HEK293 (cell line): ENCODE measurements around the gene PROCA1.
A peak's percentile ranks its signal among the peaks of the same experiment; 100 is the strongest.

ENCODE experiments used
- EGR2 ChIP-seq: fragments of 450-650 bp; formaldehyde crosslinking; IDR thresholded peaks from 2 replicates; pipeline ENCODE4 v1.5.1; 2016; ENCODE audit warnings: low read depth, missing biosample characterization, missing genetic modification characterization
- GLI4 ChIP-seq: fragments of 450-650 bp; formaldehyde crosslinking; IDR thresholded peaks from 2 replicates; pipeline ENCODE4 v1.5.1; 2016; ENCODE audit warnings: missing biosample characterization, missing genetic modification characterization
- OVOL3 ChIP-seq: fragments of 450-650 bp; formaldehyde crosslinking; IDR thresholded peaks from 2 replicates; pipeline ENCODE4 v1.5.1; 2016; ENCODE audit warnings: missing biosample characterization, missing genetic modification characterization
- PRDM1 ChIP-seq: fragments of 450-650 bp; formaldehyde crosslinking; IDR thresholded peaks from 2 replicates; pipeline ENCODE4; 2016; ENCODE audit warnings: missing biosample characterization, missing genetic modification characterization
- PRDM10 ChIP-seq: fragments of 450-650 bp; formaldehyde crosslinking; IDR thresholded peaks from 2 replicates; pipeline ENCODE4 v1.5.1; 2016; ENCODE audit warnings: missing biosample characterization, missing genetic modification characterization
- REPIN1 ChIP-seq: fragments of 450-650 bp; formaldehyde crosslinking; IDR thresholded peaks from 2 replicates; pipeline ENCODE4 v1.5.1; 2017; ENCODE audit warnings: missing biosample characterization, missing genetic modification characterization, low read depth
- SCRT2 ChIP-seq: fragments of 450-650 bp; formaldehyde crosslinking; IDR thresholded peaks from 2 replicates; pipeline ENCODE4 v1.5.1; 2016; ENCODE audit warnings: missing biosample characterization, missing genetic modification characterization
- ZBTB10 ChIP-seq: fragments of 450-650 bp; formaldehyde crosslinking; IDR thresholded peaks from 2 replicates; pipeline ENCODE4 v1.5.1; 2016; ENCODE audit warnings: missing biosample characterization, missing genetic modification characterization
- ZFHX2 ChIP-seq: fragments of 450-650 bp; formaldehyde crosslinking; conservative IDR thresholded peaks from 2 replicates; pipeline ENCODE4 v1.5.1; 2016; ENCODE audit warnings: missing biosample characterization, missing genetic modification characterization
- ZFP69B ChIP-seq: fragments of 450-650 bp; formaldehyde crosslinking; IDR thresholded peaks from 2 replicates; pipeline ENCODE4 v1.5.1; 2016; ENCODE audit warnings: missing biosample characterization, missing genetic modification characterization
- ZIC2 ChIP-seq: fragments of 450-650 bp; formaldehyde crosslinking; IDR thresholded peaks from 2 replicates; pipeline ENCODE4 v1.5.1; 2016; ENCODE audit warnings: missing biosample characterization, missing genetic modification characterization
- ZNF10 ChIP-seq: fragments of 450-650 bp; formaldehyde crosslinking; IDR thresholded peaks from 2 replicates; pipeline ENCODE4 v1.5.1; 2017; ENCODE audit warnings: missing biosample characterization, missing genetic modification characterization
- ZNF133 ChIP-seq: fragments of 450-650 bp; formaldehyde crosslinking; IDR thresholded peaks from 2 replicates; pipeline ENCODE4 v1.5.1; 2016; ENCODE audit warnings: missing biosample characterization, missing genetic modification characterization
- ZNF155 ChIP-seq: fragments of 450-650 bp; formaldehyde crosslinking; IDR thresholded peaks from 2 replicates; pipeline ENCODE4 v1.5.1; 2016; ENCODE audit warnings: missing biosample characterization, missing genetic modification characterization
- ZNF202 ChIP-seq: fragments of 450-650 bp; formaldehyde crosslinking; IDR thresholded peaks from 2 replicates; pipeline ENCODE4 v1.5.1; 2016; ENCODE audit warnings: missing biosample characterization, missing genetic modification characterization, borderline replicate concordance
- ZNF324 ChIP-seq: fragments of 450-650 bp; formaldehyde crosslinking; IDR thresholded peaks from 2 replicates; pipeline ENCODE4 v1.5.1; 2016; ENCODE audit warnings: missing biosample characterization, missing genetic modification characterization
- ZNF341 ChIP-seq: fragments of 450-650 bp; formaldehyde crosslinking; IDR thresholded peaks from 2 replicates; pipeline ENCODE4; 2016; ENCODE audit warnings: low read depth, missing biosample characterization, missing genetic modification characterization
- ZNF350 ChIP-seq: fragments of 450-650 bp; formaldehyde crosslinking; IDR thresholded peaks from 2 replicates; pipeline ENCODE4 v1.5.0; 2017; ENCODE audit warnings: missing biosample characterization, mild to moderate bottlenecking, missing genetic modification characterization
- ZNF391 ChIP-seq: fragments of 450-650 bp; formaldehyde crosslinking; IDR thresholded peaks from 2 replicates; pipeline ENCODE4 v1.5.1; 2016; ENCODE audit warnings: low read depth, missing biosample characterization, missing genetic modification characterization, borderline replicate concordance
- ZNF416 ChIP-seq: fragments of 450-650 bp; formaldehyde crosslinking; IDR thresholded peaks from 2 replicates; pipeline ENCODE4 v1.5.1; 2016; ENCODE audit warnings: missing biosample characterization, missing genetic modification characterization
- ZNF501 ChIP-seq: fragments of 450-650 bp; formaldehyde crosslinking; IDR thresholded peaks from 2 replicates; pipeline ENCODE4 v1.5.1; 2016; ENCODE audit warnings: missing biosample characterization, missing genetic modification characterization
- ZNF580 ChIP-seq: fragments of 450-650 bp; formaldehyde crosslinking; IDR thresholded peaks from 2 replicates; pipeline ENCODE4 v1.5.1; 2016; ENCODE audit warnings: missing biosample characterization, missing genetic modification characterization
- ZNF654 ChIP-seq: fragments of 450-650 bp; formaldehyde crosslinking; IDR thresholded peaks from 2 replicates; pipeline ENCODE4 v1.5.1; 2016; ENCODE audit warnings: low read depth, missing biosample characterization, missing genetic modification characterization
- ZNF664 ChIP-seq: fragments of 450-650 bp; formaldehyde crosslinking; IDR thresholded peaks from 2 replicates; pipeline ENCODE4 v1.5.1; 2016; ENCODE audit warnings: missing biosample characterization, missing genetic modification characterization
- ZNF791 ChIP-seq: fragments of 450-650 bp; formaldehyde crosslinking; IDR thresholded peaks from 2 replicates; pipeline ENCODE4 v1.5.1; 2016; ENCODE audit warnings: missing biosample characterization, missing genetic modification characterization
- ZNF830 ChIP-seq: fragments of 450-650 bp; IDR thresholded peaks from 2 replicates; pipeline ENCODE4 v1.5.0; 2018; ENCODE audit warnings: missing biosample characterization, missing genetic modification characterization, low read depth, mild to moderate bottlenecking, moderate library complexity
- ZSCAN5A ChIP-seq: fragments of 450-650 bp; formaldehyde crosslinking; IDR thresholded peaks from 2 replicates; pipeline ENCODE4 v1.5.1; 2016; ENCODE audit warnings: missing biosample characterization, missing genetic modification characterization
- TF ChIP-seq, protein P1 (sequence below): fragments of 450-650 bp; formaldehyde crosslinking; IDR thresholded peaks from 2 replicates; pipeline ENCODE4 v1.5.1; 2017; ENCODE audit warnings: missing biosample characterization, missing genetic modification characterization

Gene PROCA1

DNA sequence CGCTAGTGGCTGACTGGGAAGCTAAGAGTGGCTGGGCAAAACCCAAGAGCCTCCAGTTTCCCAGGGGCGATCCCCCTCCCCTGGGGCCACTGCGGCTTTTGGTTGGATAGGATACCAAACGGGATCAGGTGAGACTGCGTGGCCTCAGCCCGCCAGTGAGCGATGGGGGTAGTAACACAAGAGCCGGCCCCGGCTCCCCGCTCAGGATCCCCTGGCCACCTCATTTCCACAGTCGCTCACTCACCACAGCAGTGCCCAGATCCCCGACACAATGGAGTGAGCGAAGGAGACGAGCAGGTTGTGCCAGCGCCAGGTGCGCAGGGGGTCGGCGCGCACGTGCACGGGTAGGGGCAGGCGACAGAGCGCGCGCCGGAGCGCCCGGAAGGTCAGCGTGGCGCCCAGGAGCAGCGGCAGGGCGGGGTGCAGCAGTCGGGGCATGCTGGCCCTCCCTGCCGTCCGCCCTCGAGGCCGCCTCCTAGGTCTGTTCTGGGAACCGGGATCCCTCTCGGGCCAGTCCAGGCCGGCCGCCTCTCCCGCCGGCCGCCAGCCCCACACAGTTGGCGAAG is 14.1 kb upstream of the PROCA1 start (continued):
- no peak for TF ChIP-seq ZNF580 (tag by site-specific recombination)
- no peak; the same call in 1 of the 2 replicates for TF ChIP-seq ZNF10 (tag by site-specific recombination)
- TF ChIP-seq ZNF391 = peak; percentile 61; the same call in 1 of the 2 replicates
- TF ChIP-seq PRDM10 (tag by site-specific recombination) = peak; percentile 91
- 0 out of 2 replicates have a peak, but pooled peaks have one; percentile 18 for TF ChIP-seq ZNF501 (tag by site-specific recombination)
- peak; percentile 16 for TF ChIP-seq ZFP69B (tag by site-specific recombination)
- peak; percentile 88 for TF ChIP-seq ZNF341 (tag by site-specific recombination)
- TF ChIP-seq PRDM1 (tag by site-specific recombination) = no peak
- no peak; the same call in 1 of the 2 replicates for TF ChIP-seq REPIN1
- no peak for TF ChIP-seq ZNF830 (tag by site-specific recombination)
- TF ChIP-seq, protein P1, sequence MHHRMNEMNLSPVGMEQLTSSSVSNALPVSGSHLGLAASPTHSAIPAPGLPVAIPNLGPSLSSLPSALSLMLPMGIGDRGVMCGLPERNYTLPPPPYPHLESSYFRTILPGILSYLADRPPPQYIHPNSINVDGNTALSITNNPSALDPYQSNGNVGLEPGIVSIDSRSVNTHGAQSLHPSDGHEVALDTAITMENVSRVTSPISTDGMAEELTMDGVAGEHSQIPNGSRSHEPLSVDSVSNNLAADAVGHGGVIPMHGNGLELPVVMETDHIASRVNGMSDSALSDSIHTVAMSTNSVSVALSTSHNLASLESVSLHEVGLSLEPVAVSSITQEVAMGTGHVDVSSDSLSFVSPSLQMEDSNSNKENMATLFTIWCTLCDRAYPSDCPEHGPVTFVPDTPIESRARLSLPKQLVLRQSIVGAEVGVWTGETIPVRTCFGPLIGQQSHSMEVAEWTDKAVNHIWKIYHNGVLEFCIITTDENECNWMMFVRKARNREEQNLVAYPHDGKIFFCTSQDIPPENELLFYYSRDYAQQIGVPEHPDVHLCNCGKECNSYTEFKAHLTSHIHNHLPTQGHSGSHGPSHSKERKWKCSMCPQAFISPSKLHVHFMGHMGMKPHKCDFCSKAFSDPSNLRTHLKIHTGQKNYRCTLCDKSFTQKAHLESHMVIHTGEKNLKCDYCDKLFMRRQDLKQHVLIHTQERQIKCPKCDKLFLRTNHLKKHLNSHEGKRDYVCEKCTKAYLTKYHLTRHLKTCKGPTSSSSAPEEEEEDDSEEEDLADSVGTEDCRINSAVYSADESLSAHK (tag by site-specific recombination) = no peak; the same call in 1 of the 2 replicates
- TF ChIP-seq ZFHX2 (tag by site-specific recombination) = no peak
- no peak; the same call in none of the 2 replicates for TF ChIP-seq OVOL3
- TF ChIP-seq ZNF324 (tag by site-specific recombination) = no peak
- TF ChIP-seq ZNF664 (tag by site-specific recombination) = no peak
- peak; percentile 68 for TF ChIP-seq ZIC2 (tag by site-specific recombination)
- no peak for TF ChIP-seq ZNF350 (tag by site-specific recombination)
- peak; percentile 24; the same call in 1 of the 2 replicates for TF ChIP-seq ZNF133
- TF ChIP-seq GLI4 (tag by site-specific recombination) = peak; percentile 17; the same call in 1 of the 2 replicates
- TF ChIP-seq EGR2 (tag by site-specific recombination) = no peak
- peak; percentile 93 for TF ChIP-seq ZSCAN5A
- no peak for TF ChIP-seq ZBTB10 (tag by site-specific recombination)
- no peak for TF ChIP-seq ZNF791 (tag by site-specific recombination)
- TF ChIP-seq ZNF155 (tag by site-specific recombination) = no peak
- TF ChIP-seq SCRT2 (tag by site-specific recombination) = no peak
- no peak for TF ChIP-seq ZNF654 (tag by site-specific recombination)
- TF ChIP-seq ZNF202 (tag by site-specific recombination) = no peak
- no peak for TF ChIP-seq ZNF416 (tag by site-specific recombination)
